GM06990 (cell line): ENCODE data around the gene LPIN1.

Experiments used
- DNase-seq: peaks from one replicate; pipeline ENCODE4 v3.0.0-alpha.2; 2011; ENCODE audit not compliant: insufficient read length; ENCODE audit errors: extremely low read depth
- H3K27me3 ChIP-seq: replicated peaks from 2 replicates; pipeline ENCODE4 v1.6.0; 2011; ENCODE audit warnings: low read length; ENCODE audit not compliant: control insufficient read depth, insufficient read depth
- H3K36me3 ChIP-seq: 2 replicates; pipeline ENCODE4 v1.5.1; 2011; ENCODE audit warnings: low read length; ENCODE audit not compliant: control insufficient read depth, insufficient read depth
- H3K4me3 ChIP-seq: replicated peaks from 2 replicates; pipeline ENCODE4 v1.5.1; 2011; ENCODE audit warnings: low read depth, mild to moderate bottlenecking, control low read depth, low read length
- TF ChIP-seq, protein P1 (sequence below): IDR thresholded peaks from 2 replicates; pipeline ENCODE4 v1.5.1; 2011; ENCODE audit warnings: low read length, control low read depth, mild to moderate bottlenecking, inconsistent platforms; ENCODE audit not compliant: insufficient read depth, poor library complexity, severe bottlenecking

The LPIN1 gene

DNA sequence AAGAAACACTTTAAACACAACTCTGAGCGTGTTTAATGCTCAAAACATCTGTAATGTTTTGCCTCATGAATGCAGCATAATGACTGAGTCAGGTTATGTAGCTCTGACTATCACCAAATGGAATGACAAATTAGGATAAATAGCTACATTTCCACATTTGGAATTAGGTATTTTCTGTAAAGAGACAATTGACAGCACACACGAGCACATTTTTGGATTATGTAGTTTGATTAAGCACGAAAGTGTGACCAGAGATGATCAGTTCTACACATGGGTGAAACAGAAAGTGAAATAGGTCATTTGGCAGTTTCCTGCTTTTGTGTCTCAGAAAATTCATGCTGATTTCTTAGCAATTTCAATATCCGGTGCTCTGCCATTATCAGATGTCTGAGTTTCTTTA, 29.0 kb downstream of the LPIN1 start:
- DNase-seq: peak; percentile 53
- Histone ChIP-seq H3K36me3 (peaks cover 13% of the 10 kb centered on the region), H3K4me3 (no peak overlapping the region), H3K27me3 (0 out of 2 replicates have a peak, but pooled peaks cover 1% of the 10 kb centered on the region)
- TF ChIP-seq, protein P1, sequence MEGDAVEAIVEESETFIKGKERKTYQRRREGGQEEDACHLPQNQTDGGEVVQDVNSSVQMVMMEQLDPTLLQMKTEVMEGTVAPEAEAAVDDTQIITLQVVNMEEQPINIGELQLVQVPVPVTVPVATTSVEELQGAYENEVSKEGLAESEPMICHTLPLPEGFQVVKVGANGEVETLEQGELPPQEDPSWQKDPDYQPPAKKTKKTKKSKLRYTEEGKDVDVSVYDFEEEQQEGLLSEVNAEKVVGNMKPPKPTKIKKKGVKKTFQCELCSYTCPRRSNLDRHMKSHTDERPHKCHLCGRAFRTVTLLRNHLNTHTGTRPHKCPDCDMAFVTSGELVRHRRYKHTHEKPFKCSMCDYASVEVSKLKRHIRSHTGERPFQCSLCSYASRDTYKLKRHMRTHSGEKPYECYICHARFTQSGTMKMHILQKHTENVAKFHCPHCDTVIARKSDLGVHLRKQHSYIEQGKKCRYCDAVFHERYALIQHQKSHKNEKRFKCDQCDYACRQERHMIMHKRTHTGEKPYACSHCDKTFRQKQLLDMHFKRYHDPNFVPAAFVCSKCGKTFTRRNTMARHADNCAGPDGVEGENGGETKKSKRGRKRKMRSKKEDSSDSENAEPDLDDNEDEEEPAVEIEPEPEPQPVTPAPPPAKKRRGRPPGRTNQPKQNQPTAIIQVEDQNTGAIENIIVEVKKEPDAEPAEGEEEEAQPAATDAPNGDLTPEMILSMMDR: no peak

DNA sequence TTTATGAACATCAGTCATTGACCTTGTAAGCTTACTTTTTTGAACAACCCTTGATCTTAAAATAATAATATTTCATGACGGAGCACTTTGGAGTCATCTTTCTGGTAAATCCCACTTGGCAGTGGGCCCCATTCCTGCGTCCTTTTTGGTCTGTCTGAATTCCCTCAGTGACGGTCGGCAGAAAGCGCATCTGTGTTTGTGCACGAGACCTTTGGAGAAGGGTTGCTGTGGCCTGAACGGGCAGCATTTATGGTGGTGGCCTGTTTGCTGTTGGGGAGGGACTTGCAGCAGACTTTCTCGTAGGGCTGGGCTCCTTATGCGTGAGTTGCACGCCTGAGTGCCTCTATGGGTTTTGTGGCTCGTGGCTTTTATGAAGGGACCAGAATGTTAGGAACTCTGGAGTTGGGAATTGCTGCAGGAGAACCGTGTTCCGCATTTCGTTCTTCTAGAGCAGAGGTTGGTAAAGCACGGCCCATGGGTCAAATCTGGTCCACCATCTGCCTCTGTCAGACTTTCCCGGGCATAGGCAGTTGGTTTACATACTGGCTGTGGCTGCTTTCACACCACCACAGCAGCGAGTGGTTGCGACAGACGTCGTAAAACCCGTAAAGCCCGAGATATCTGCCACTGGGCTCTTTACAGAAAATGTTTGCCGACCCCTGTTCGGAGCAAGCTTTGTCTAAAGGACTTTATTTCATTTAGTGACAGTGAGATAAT, 30.8 kb downstream of the LPIN1 start:
- 0 out of 2 replicates have a peak, but pooled peaks cover 1% of the 10 kb centered on the region for H3K27me3 ChIP-seq
- TF ChIP-seq, protein P1: no peak
- no peak overlapping the region for H3K4me3 ChIP-seq
- DNase-seq: no peak
- peaks cover 9% of the 10 kb centered on the region for H3K36me3 ChIP-seq

DNA sequence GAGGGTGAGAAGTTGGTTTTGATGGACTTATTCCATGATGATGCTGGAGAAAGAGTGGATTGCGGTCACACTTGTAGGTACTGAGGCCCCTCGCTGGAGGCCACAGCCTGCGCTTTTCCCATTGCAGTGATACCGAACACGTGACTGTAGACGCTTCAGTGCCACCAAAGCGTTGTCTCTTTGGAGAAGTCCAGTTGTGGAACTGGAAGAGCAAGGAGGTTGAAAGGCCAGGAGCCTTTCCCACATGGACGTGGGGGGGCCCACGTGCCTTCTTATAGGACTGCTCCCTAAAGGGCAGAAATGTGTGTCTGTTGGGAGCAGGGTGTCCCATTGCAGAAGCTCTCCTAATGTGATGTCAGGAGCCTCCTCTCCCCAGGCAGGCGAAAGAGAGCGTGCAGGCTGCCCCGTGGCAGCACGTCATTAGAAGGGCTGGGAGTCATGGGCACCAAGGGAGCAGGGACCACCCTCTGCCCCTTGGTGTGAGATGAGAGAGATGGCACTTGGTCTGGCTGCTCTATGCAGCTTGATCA, 31.5 kb downstream of the LPIN1 start:
- 0 out of 2 replicates have a peak, but pooled peaks cover 1% of the 10 kb centered on the region for H3K27me3 ChIP-seq
- no peak for DNase-seq
- TF ChIP-seq, protein P1: no peak
- peaks cover 9% of the 10 kb centered on the region for H3K36me3 ChIP-seq
- no peak overlapping the region for H3K4me3 ChIP-seq

DNA sequence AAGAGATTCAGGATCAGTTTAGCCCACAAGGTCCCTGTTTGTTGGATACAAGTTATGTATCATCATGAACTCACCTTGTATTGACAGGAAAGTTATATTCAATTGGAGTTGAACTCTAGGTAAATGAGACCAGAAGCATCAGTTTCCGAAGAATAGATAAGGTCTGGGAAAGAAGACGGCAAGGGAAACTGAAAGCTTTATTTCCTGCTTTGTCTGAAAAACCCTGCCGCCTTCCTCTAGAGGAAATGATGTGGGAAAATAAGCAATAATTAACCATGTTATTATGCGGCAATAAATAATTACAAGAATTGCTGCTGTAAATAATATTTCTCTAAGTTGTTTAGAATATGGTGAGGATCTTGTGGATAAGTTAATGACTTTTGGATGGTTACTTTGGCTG, 32.0 kb downstream of the LPIN1 start:
- H3K4me3 ChIP-seq: no peak overlapping the region
- TF ChIP-seq, protein P1: no peak
- peaks cover 8% of the 10 kb centered on the region for H3K36me3 ChIP-seq
- 0 out of 2 replicates have a peak, but pooled peaks cover 1% of the 10 kb centered on the region for H3K27me3 ChIP-seq
- DNase-seq: no peak

DNA sequence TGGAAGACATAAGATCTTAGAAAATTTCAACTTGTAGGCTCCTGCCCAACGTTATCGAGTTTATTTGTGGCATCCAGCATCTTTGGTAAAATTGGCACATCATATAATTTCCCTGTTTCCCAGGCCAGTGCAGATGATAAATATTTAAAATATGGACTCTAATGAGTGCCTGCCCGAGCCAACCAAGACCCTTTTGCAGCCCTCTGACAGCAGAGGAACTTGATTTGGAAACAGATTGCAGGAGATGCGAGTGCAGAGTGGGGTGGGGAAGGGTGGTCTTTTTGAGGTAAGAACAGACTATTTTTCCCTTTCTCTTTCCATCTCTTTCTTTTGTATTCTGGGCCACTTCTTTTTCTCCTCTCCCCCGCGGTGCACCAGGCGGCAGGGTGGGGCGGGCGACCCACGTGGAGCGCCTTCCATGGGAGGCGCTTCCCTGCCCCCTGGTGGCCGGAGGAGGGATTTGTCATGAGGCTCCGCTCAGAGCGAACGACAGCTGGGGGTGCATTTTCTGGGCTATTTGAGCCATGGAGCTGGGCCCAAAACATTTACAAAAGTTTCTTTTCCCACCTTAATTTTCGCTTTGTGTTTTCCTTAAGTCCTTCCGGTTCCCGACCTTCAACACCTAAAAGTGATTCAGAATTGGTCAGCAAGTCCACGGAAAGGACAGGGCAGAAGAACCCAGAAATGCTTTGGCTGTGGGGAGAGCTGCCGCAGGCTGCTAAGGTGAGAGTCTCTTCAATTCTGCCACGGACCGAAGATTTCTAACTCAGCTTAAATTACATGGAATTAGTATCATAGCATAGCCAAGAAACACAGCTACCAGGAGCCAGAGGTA, 32.7 kb downstream of the LPIN1 start:
- H3K4me3 ChIP-seq: no peak overlapping the region
- TF ChIP-seq, protein P1: peak; percentile 92
- peak; percentile 69 for DNase-seq

More for the DNA sequence above, 32.7 kb downstream of the LPIN1 start:
- 0 out of 2 replicates have a peak, but pooled peaks cover 1% of the 10 kb centered on the region for H3K27me3 ChIP-seq
- H3K36me3 ChIP-seq: peaks cover 8% of the 10 kb centered on the region
